ENCODE results near the gene CES2.

The CES2 gene

GRCh38 chr16:66961914-66962313 lies 26.6 kb downstream of the CES2 start:
- WGBS (ENCODE audit: extremely low coverage, insufficient coverage, low lambda C conversion rate) = no CpG with 5 or more reads among the region's 5 CpGs
- no peak overlapping the region for H3K4me3 ChIP-seq (ENCODE audit: low read length)

DNA sequence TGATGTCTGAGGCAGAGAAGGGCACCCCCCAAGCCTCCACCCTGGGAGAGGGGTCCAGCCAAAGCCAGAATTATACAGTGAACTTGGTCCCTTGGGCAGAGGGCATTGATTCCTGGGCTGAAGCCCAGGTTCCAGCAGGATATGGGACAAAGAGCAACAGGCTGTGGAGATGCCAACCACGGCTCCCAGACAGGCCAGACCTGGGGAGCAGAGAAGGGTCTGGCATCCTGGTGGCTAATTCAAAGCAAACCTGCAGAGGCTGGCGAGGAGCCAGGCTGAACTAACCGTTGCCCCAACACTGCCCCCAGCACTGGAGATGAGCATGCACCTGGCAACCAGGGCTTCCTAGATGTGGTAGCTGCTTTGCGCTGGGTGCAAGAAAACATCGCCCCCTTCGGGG lies 28.7 kb downstream of the CES2 start:
- H3K4me3 ChIP-seq (ENCODE audit: low read length) = no peak overlapping the region
- H3K56ac ChIP-seq (ENCODE audit: low read length) = no peak overlapping the region
- no peak overlapping the region for H3K9ac ChIP-seq (ENCODE audit: low read length)
- H3K36me3 ChIP-seq (ENCODE audit: control insufficient read depth, insufficient read depth, low read length) = no peaks in the 10 kb centered on the region
- H4K5ac ChIP-seq (ENCODE audit: low read length) = no peak overlapping the region
- H3K18ac ChIP-seq (ENCODE audit: low read length) = no peak overlapping the region
- no peaks in the 10 kb centered on the region for H3K4me1 ChIP-seq (ENCODE audit: control insufficient read depth, low read depth, low read length)
- no CpG with 5 or more reads among the region's 6 CpGs for WGBS (ENCODE audit: extremely low coverage, insufficient coverage, low lambda C conversion rate)
- H3K4ac ChIP-seq (ENCODE audit: low read depth, low read length) = no peak overlapping the region
- H3K79me2 ChIP-seq (ENCODE audit: control insufficient read depth, insufficient read depth, low read length) = no peaks in the 10 kb centered on the region
- no peak overlapping the region for H2BK120ac ChIP-seq (ENCODE audit: low read depth, low read length)
- no peaks in the 10 kb centered on the region for H3K79me1 ChIP-seq (ENCODE audit: low read length)
- no peak overlapping the region for H3K27ac ChIP-seq (ENCODE audit: low read depth, low read length)
- no peak for DNase-seq
- H3K4me2 ChIP-seq (ENCODE audit: low read length) = no peak overlapping the region
- H2BK15ac ChIP-seq (replicated peaks; ENCODE audit: low read depth) = no peak overlapping the region
- H3K23ac ChIP-seq (ENCODE audit: low read length) = no peak overlapping the region
- H2BK5ac ChIP-seq (ENCODE audit: low read length) = no peak overlapping the region
- H2AK5ac ChIP-seq (ENCODE audit: low read length) = no peak overlapping the region
- H3K27me3 ChIP-seq (ENCODE audit: insufficient read depth, low read length, poor library complexity) = no peaks in the 10 kb centered on the region
- H4K8ac ChIP-seq (ENCODE audit: low read depth, low read length) = no peak overlapping the region

More at GRCh38 chr16:66961914-66962313, 26.6 kb downstream of the CES2 start:
- Histone ChIP-seq H2BK15ac (replicated peaks; ENCODE audit: low read depth) (no peak overlapping the region), H3K36me3 (ENCODE audit: control insufficient read depth, insufficient read depth, low read length) (no peaks in the 10 kb centered on the region), H3K56ac (ENCODE audit: low read length) (no peak overlapping the region), H4K5ac (ENCODE audit: low read length) (no peak overlapping the region), H2AK5ac (ENCODE audit: low read length) (no peak overlapping the region), H3K4me2 (ENCODE audit: low read length) (no peak overlapping the region), H3K23ac (ENCODE audit: low read length) (no peak overlapping the region), H3K79me2 (ENCODE audit: control insufficient read depth, insufficient read depth, low read length) (no peaks in the 10 kb centered on the region), H3K4ac (ENCODE audit: low read depth, low read length) (no peak overlapping the region), H2BK5ac (ENCODE audit: low read length) (no peak overlapping the region), H3K9ac (ENCODE audit: low read length) (no peak overlapping the region), H3K79me1 (ENCODE audit: low read length) (no peaks in the 10 kb centered on the region), H2BK120ac (ENCODE audit: low read depth, low read length) (no peak overlapping the region), H3K18ac (ENCODE audit: low read length) (no peak overlapping the region), H3K27me3 (ENCODE audit: insufficient read depth, low read length, poor library complexity) (no peaks in the 10 kb centered on the region), H4K8ac (ENCODE audit: low read depth, low read length) (no peak overlapping the region), H3K4me1 (ENCODE audit: control insufficient read depth, low read depth, low read length) (no peaks in the 10 kb centered on the region), H3K27ac (ENCODE audit: low read depth, low read length) (no peak overlapping the region)
- DNase-seq = no peak

- H4K8ac ChIP-seq (ENCODE audit: low read depth, low read length) = no peak overlapping the region
- H3K4me3 ChIP-seq (ENCODE audit: low read length) = no peak overlapping the region
- no peaks in the 10 kb centered on the region for H3K36me3 ChIP-seq (ENCODE audit: control insufficient read depth, insufficient read depth, low read length)
- H4K5ac ChIP-seq (ENCODE audit: low read length) = no peak overlapping the region
- H2AK5ac ChIP-seq (ENCODE audit: low read length) = no peak overlapping the region
- H3K56ac ChIP-seq (ENCODE audit: low read length) = no peak overlapping the region
- H3K18ac ChIP-seq (ENCODE audit: low read length) = no peak overlapping the region
- no peak overlapping the region for H3K27ac ChIP-seq (ENCODE audit: low read depth, low read length)
- H3K9ac ChIP-seq (ENCODE audit: low read length) = no peak overlapping the region
- H3K4me1 ChIP-seq (ENCODE audit: control insufficient read depth, low read depth, low read length) = no peaks in the 10 kb centered on the region
- no peaks in the 10 kb centered on the region for H3K79me2 ChIP-seq (ENCODE audit: control insufficient read depth, insufficient read depth, low read length)
- no peak for DNase-seq
- no peak overlapping the region for H3K4me2 ChIP-seq (ENCODE audit: low read length)
- no peak overlapping the region for H2BK15ac ChIP-seq (replicated peaks; ENCODE audit: low read depth)
- no peaks in the 10 kb centered on the region for H3K79me1 ChIP-seq (ENCODE audit: low read length)
- H3K27me3 ChIP-seq (ENCODE audit: insufficient read depth, low read length, poor library complexity) = no peaks in the 10 kb centered on the region
- WGBS (ENCODE audit: extremely low coverage, insufficient coverage, low lambda C conversion rate) = no CpG with 5 or more reads among the region's 5 CpGs
- no peak overlapping the region for H2BK120ac ChIP-seq (ENCODE audit: low read depth, low read length)
- no peak overlapping the region for H3K4ac ChIP-seq (ENCODE audit: low read depth, low read length)
- H2BK5ac ChIP-seq (ENCODE audit: low read length) = no peak overlapping the region
- H3K23ac ChIP-seq (ENCODE audit: low read length) = no peak overlapping the region
Measured at GRCh38 chr16:66968847-66969246, 33.5 kb downstream of the CES2 start.

GRCh38 chr16:66970775-66971720 lies 35.7 kb downstream of the CES2 start:
- H2BK15ac ChIP-seq (replicated peaks; ENCODE audit: low read depth) = no peak overlapping the region
- no peaks in the 10 kb centered on the region for H3K79me2 ChIP-seq (ENCODE audit: control insufficient read depth, insufficient read depth, low read length)

DNA sequence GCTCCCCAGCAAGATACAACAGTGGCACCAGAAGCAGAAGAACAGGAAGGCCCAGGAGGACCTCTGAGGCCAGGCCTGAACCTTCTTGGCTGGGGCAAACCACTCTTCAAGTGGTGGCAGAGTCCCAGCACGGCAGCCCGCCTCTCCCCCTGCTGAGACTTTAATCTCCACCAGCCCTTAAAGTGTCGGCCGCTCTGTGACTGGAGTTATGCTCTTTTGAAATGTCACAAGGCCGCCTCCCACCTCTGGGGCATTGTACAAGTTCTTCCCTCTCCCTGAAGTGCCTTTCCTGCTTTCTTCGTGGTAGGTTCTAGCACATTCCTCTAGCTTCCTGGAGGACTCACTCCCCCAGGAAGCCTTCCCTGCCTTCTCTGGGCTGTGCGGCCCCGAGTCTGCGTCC lies 37.7 kb downstream of the CES2 start:
- H3K4ac ChIP-seq (ENCODE audit: low read depth, low read length) = no peak overlapping the region
- no peak overlapping the region for H4K8ac ChIP-seq (ENCODE audit: low read depth, low read length)
- no peak overlapping the region for H2BK15ac ChIP-seq (replicated peaks; ENCODE audit: low read depth)
- no peak overlapping the region for H3K23ac ChIP-seq (ENCODE audit: low read length)
- WGBS (ENCODE audit: extremely low coverage, insufficient coverage, low lambda C conversion rate) = no CpG with 5 or more reads among the region's 9 CpGs
- no peak overlapping the region for H3K9ac ChIP-seq (ENCODE audit: low read length)
- H2AK5ac ChIP-seq (ENCODE audit: low read length) = no peak overlapping the region
- no peak overlapping the region for H4K5ac ChIP-seq (ENCODE audit: low read length)
- H3K4me1 ChIP-seq (ENCODE audit: control insufficient read depth, low read depth, low read length) = no peaks in the 10 kb centered on the region
- H3K18ac ChIP-seq (ENCODE audit: low read length) = no peak overlapping the region
- peak; percentile 30 for DNase-seq
- no peak overlapping the region for H2BK5ac ChIP-seq (ENCODE audit: low read length)
- no peak overlapping the region for H3K56ac ChIP-seq (ENCODE audit: low read length)
- no peaks in the 10 kb centered on the region for H3K79me2 ChIP-seq (ENCODE audit: control insufficient read depth, insufficient read depth, low read length)
- no peaks in the 10 kb centered on the region for H3K79me1 ChIP-seq (ENCODE audit: low read length)
- H2BK120ac ChIP-seq (ENCODE audit: low read depth, low read length) = no peak overlapping the region
- H3K4me2 ChIP-seq (ENCODE audit: low read length) = no peak overlapping the region
- H3K36me3 ChIP-seq (ENCODE audit: control insufficient read depth, insufficient read depth, low read length) = no peaks in the 10 kb centered on the region
- H3K4me3 ChIP-seq (ENCODE audit: low read length) = no peak overlapping the region
- no peaks in the 10 kb centered on the region for H3K27me3 ChIP-seq (ENCODE audit: insufficient read depth, low read length, poor library complexity)
- H3K27ac ChIP-seq (ENCODE audit: low read depth, low read length) = no peak overlapping the region

More at GRCh38 chr16:66970775-66971720, 35.7 kb downstream of the CES2 start:
- Histone ChIP-seq H3K18ac (ENCODE audit: low read length) (no peak overlapping the region), H2BK120ac (ENCODE audit: low read depth, low read length) (no peak overlapping the region), H3K36me3 (ENCODE audit: control insufficient read depth, insufficient read depth, low read length) (no peaks in the 10 kb centered on the region), H3K79me1 (ENCODE audit: low read length) (no peaks in the 10 kb centered on the region), H3K27me3 (ENCODE audit: insufficient read depth, low read length, poor library complexity) (no peaks in the 10 kb centered on the region), H3K4me3 (ENCODE audit: low read length) (no peak overlapping the region), H3K23ac (ENCODE audit: low read length) (no peak overlapping the region), H2BK5ac (ENCODE audit: low read length) (no peak overlapping the region), H2AK5ac (ENCODE audit: low read length) (no peak overlapping the region), H4K8ac (ENCODE audit: low read depth, low read length) (no peak overlapping the region), H3K4ac (ENCODE audit: low read depth, low read length) (no peak overlapping the region), H3K56ac (ENCODE audit: low read length) (no peak overlapping the region), H3K4me2 (ENCODE audit: low read length) (no peak overlapping the region), H4K5ac (ENCODE audit: low read length) (no peak overlapping the region), H3K4me1 (ENCODE audit: control insufficient read depth, low read depth, low read length) (no peaks in the 10 kb centered on the region), H3K9ac (ENCODE audit: low read length) (no peak overlapping the region), H3K27ac (ENCODE audit: low read depth, low read length) (no peak overlapping the region)
- WGBS (ENCODE audit: extremely low coverage, insufficient coverage, low lambda C conversion rate) = no CpG with 5 or more reads among the region's 10 CpGs
- no peak for DNase-seq

All from mesendoderm (in vitro differentiated cells).